NCI-H2029 treated with DMSO at 0.1 percent for 48 hours (cell line): ENCODE data around the gene ANKS1A.
"Not testable (repeated sequence)": the region's sequence is repeated elsewhere in the genome, so short reads cannot be mapped to it uniquely, and the experiment has no call there.

Source experiments
- DNase-seq: peaks from one replicate; lab custom pipeline; 2025; lab: John Stamatoyannopoulos, UW

ANKS1A gene, protein sequence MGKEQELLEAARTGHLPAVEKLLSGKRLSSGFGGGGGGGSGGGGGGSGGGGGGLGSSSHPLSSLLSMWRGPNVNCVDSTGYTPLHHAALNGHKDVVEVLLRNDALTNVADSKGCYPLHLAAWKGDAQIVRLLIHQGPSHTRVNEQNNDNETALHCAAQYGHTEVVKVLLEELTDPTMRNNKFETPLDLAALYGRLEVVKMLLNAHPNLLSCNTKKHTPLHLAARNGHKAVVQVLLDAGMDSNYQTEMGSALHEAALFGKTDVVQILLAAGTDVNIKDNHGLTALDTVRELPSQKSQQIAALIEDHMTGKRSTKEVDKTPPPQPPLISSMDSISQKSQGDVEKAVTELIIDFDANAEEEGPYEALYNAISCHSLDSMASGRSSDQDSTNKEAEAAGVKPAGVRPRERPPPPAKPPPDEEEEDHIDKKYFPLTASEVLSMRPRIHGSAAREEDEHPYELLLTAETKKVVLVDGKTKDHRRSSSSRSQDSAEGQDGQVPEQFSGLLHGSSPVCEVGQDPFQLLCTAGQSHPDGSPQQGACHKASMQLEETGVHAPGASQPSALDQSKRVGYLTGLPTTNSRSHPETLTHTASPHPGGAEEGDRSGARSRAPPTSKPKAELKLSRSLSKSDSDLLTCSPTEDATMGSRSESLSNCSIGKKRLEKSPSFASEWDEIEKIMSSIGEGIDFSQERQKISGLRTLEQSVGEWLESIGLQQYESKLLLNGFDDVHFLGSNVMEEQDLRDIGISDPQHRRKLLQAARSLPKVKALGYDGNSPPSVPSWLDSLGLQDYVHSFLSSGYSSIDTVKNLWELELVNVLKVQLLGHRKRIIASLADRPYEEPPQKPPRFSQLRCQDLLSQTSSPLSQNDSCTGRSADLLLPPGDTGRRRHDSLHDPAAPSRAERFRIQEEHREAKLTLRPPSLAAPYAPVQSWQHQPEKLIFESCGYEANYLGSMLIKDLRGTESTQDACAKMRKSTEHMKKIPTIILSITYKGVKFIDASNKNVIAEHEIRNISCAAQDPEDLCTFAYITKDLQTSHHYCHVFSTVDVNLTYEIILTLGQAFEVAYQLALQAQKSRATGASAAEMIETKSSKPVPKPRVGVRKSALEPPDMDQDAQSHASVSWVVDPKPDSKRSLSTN

DNA sequence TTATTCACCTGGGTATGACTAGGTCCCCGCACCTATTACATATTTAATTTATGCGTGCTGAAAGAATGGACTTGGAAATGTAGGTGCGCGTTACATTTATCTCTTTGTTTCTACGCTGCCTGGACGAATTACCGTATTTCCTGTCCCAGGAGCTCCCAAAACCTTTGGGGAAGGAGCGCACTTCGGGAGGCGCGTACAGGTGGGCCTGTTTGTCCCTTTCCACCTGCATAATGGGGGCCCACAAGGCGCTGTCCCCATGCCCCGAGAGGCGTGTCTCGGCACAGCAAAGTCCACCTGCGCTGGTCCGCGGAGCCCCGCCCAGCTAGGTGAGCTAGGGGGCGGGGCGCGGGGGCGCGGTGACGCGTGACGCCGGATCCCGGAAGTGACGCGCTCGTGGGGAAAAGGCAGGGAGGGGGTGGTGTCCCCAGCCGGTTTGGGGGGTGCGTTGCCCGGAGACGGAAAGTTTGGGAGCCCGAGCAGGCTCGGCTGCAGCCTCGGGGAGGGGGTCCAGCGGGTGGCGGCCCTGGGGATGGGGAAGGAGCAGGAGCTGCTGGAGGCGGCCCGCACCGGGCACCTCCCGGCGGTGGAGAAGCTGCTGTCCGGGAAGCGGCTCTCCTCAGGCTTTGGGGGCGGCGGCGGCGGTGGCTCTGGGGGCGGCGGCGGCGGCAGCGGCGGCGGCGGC is at the start of gene ANKS1A:
Gene ANKS1A (plus strand): TSS at position 382 of the 682 bp plus-strand sequence. CDS start 148 bp downstream, at position 530.
- peak; percentile 49 for DNase-seq

DNA sequence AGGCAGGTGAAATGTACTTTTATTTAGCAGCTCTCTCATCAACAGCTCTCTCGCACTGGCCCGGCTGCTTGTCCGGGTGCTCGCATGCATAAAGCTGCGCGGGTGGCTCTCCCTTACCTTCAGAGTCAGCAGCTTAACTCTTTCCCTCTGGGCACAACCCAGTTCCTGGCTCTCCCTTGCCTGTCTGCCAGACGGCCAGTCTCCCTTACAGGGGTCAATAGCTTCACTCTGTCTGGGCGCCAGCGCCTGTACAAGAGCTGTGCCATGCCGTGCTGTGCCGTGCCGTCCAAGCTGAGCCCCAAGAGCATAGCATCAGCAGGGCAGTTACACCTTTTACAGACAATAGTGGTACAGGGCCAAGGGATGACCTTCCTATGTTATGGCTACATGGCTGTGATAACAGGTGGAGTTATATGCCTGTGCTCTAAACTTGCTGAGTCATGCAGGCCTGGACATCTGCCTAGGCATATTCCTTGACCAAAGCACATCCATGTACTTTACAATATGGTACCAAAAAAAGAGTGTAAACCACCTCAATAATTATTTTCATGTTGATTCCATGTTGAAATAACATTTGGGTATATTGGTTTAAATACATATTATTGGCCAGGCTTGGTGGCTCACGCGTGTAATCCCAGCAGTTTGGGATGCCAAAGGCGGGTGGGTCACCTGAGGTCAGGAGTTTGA is 49.2 kb upstream of the ANKS1A start:
- DNase-seq: no peak

DNA sequence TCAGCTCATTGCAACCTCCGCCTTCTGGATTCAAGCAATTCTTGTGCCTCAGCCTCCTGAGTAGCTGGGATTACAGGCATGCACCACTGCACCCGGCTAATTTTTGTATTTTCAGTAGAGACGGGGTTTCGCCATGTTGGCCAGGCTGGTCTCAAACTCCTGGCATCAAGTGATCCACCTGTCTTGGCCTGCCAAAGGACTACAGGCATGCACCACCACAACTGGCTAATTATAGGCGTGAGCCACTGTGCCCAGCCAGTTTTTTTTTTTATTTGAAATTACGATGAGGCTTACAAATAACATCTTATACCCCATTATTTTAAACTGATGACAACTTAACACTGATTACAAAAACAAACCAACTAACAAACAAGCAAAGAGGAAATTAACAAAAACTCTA is 40.0 kb upstream of the ANKS1A start:
- not testable (repeated sequence) for DNase-seq

DNA sequence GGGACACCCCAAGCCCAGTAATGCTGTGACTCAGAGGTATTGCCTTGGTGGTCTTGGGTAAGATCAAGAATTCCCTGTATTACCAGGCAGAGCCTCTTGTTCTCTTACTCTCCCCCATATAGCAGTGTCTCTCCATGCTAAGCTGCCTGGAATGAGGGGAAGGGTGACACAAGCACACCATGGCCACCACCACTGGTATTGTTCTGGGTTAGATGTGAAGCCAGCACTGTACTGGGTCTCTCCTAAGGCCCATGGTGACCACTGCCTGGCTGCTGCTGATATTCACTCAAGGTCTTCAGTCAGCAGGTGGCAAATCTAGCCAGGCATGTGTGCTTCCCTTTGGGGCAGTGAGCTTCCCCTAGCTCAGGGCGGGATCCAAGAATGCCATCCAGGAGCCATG is 37.7 kb upstream of the ANKS1A start:
- DNase-seq: no peak

DNA sequence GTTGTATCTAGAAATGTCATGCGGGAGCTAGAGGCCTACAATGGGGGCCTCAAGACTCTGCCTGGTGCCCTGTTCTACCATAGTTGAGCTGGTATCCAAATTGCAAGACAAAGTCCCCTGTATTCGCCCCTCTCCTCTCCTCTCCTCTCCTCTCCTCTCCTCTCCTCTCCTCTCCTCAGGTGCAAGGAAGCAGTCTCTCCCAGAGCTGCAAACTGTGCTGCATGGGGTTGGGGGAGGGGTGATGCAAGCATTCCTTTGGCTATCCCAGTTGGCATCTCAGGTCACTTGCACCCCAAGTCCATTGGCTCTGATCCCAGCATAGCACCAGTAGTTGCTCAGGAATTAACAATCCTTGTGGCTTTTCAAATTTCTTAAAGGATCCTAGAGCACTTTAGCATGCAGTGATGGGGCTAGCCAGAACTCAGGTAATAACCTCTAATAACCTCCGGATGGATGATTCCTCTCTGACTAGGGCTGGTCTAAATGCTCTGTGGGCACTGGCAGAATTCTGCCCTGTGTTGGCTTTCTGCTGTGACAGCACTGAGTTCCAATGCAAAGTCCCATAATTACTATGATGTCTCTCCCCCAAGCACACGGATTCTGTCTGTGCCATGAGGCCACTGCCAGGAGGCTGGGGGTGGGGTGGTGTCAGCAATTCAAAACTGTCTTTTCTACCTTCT is 36.5 kb upstream of the ANKS1A start:
- no peak for DNase-seq

DNA sequence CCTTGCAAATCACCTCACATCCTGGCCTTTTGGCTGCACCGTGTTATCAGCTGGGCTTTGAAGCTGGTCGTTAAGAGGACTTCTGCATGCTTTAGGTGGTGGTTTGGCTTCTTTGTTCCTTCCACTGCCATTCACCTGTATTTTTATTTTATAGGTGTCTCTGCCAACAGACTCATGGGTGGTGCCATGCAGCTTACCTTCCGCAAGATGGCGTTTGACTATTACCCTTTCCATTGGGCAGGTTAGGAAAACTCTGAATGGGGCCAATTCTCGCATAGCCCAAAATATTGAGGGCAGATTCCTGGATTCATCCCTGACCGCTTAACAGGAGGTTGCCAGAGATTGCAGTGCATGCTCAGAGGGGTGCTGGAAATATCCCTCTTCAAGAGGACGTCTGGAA is 33.6 kb upstream of the ANKS1A start:
- DNase-seq: no peak

DNA sequence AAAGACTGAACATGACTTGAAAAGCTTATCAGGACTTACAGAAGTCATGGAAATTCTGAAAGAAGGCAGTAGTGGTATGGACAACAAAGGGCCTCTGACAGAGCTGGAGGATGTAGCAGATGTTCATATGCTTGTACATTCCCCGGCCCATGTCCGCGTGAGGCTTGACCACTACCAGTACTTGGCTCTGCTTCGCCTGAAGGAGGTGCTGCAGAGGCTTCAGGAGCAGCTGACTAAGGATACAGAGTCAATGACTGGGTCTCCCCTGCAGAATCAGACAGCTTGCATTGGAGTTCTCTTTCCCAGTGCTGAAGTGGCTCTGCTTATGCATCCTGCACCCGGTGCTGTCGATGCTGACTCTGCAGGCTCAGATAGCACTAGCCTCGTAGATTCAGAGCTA is 30.4 kb upstream of the ANKS1A start:
- DNase-seq: no peak

DNA sequence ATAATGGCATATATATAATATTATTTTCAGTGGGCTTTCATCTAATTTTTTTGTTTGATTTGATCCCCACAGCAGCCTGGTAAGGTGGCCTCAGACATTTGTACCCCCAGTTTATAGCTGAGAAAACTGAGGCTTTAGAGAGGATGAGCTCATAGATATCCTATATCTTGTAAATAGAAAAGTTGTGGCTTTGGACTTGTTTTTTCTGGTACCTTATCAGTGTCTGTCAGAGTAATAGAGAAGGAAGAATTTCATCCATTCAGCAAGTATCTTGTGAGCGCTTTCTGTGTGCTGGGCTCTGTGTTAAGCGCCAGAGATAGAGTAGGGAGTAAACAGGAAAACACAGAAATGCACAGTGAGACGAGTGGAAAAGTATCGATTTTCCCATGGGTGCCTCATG is 29.1 kb upstream of the ANKS1A start:
- no peak for DNase-seq

DNA sequence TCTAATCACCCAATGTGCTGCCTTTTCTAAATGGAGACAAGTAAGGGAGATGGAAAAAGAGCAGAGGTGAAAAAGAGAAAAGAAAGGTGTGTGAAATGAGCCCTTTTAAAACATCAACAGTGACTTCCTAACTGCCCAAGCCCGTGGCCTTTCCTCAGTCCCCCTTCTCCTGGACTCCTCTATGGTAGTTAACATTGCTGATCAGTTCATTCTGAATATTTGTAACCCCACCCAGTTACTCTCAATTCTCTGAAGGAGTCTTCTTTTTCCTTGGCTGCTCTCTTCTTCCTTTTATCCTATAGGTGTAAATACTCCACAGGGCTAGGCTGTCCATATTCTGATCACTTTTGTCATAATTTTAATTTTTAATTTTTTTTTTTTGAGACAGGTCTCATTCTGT is 28.3 kb upstream of the ANKS1A start:
- no peak for DNase-seq

DNA sequence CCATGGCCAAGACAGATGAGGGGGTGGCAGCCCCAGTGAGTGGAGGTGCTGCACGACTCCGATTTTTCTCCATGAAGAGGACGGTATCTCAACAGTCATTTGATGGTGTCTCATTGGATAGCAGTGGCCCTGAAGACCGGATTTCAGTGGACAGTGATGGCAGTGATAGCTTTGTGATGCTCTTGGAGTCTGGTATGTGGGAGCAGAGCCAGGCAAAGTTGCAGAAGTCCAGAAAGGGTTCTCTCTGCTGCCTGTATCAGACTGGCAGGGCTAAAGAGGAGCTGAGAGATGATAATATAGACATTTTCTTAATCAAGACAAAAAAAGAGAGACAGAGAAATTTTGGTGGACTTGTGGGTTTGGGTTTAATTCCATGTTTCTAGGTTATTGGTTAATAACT is 25.0 kb upstream of the ANKS1A start:
- no peak for DNase-seq

DNA sequence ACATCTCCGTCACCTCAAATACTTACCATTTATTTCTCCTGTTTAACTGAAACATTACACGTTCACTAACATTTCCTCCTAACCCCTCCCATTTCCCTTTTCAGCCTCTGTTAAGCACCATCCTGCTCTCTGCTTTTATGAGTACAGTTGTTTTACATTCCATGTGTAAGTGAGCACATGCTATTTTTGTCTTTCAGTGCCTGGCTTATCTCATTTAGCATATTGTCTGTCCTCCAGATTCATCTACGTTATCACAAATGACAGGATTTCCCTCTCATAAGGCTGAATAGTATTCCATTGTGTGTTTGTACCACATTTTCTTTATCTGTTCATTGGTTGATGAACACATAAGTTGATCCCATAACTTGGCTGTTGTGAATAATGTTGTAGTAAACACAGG is 23.9 kb upstream of the ANKS1A start:
- DNase-seq: peak; percentile 4

DNA sequence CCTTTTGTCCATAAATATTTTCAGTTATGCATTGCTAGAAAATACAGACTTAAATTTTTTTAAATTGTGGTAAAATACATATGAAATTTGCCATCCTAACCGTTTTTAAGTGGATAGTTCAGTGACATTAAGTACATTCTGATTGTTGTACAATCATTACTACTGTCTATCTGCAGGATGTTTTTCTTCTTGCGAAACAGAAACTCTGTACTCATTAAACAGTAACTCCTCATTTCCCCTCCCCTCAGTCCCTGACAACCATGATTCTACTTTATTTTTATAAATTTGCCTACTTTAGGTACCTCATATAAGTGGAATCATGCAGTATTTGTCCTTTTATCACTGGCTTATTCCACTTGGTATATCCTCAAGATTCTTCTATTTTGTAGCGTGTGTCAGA is 22.5 kb upstream of the ANKS1A start:
- no peak for DNase-seq

DNA sequence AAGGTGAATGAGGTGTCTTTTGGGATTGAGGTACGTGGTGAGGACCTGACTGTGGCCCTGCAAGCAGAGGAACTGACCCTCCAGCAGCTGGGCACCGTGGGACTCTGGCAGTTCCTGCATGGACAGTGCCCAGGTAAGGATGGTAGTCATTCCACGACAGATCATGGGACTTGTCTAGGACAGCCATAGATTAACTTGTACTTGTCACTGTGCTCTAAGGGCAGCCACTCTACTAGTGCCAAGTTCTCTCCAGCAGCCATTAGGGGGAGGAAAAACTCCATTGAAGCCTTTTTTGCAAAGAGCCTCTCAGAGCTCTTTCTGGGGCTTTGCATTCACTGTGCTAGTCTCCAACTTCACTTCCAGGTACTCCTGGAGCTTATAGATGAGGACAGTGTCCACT is 21.6 kb upstream of the ANKS1A start:
- DNase-seq: no peak

DNA sequence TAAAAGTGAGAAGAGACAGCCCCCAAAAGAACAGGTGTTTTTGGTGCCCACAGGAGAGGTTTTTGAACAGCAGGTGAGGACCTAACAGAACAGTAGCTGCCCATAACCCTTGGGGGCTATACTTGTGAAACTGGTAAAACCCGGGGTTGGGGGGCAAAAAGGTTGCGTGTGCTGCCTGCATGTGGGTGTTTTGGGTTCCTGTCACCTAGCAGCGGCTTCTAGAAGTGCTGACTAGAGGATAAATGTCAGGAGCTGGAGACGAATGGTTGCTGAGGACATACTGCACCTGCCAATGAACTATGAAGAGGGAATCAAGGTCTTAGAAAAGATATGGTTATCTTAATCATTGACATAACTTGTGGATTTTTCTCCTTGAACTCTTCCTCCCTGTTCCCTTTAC is 17.2 kb upstream of the ANKS1A start:
- DNase-seq: no peak

DNA sequence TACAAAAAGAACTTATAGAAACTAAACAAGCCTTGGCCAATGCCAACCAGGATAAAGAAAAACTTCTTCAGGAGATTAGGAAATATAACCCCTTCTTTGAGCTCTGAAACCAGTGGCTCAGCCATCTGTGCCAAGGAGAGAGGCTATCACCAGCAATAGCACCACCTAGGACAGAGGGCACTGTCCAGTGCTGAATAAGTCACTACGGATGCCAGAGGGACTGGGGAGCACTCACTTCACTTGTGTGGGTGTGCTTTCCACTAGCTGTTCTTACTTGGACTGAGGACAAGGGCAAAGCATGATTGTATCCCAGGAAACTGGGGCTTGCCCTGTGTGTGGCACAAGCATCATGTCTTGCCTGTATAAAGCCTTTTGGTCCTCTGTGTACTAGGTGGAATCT is 16.7 kb upstream of the ANKS1A start:
- DNase-seq: no peak

DNA sequence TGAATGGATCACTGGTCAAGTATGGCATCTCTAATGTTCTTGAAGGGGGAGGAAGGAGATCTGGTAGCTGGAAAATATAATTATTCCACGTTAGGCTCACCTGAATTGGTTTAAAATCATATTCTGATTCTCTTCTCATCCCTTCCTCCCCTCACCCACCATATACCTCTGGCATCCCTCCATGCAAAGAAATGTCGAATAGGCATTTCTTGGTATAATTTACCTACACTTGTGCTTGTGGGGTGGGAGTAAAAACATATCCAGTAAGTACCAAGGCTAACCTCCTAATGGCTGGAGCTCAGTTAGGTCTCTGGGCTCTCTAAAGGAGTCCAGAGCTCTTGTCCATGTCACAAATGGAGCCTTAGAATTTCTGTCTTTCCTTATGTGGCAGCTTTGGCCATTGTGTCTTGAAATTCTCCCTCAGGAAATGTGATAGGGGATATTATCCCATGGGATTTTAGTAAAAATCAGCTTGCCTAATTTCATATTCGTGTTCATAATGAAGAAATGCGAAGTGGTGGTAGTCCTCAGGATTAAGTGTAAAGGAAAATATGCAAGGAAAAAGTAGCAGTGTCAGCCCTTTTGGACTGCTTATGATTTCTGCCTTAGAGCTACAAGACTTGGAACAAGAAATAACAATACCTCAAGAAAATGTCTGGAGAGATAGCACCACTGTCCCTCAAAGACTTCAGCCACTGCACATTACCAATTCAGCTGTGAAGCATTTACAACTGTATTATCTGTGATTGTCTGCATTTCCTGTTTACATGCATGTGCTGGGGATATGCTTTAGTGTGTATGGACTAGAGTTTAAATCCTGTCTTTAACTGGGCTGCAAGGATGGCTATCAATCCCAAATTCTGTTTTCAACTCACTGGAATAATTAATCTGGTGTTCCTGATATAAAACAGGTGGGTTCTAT is 13.5 kb upstream of the ANKS1A start:
- no peak for DNase-seq

DNA sequence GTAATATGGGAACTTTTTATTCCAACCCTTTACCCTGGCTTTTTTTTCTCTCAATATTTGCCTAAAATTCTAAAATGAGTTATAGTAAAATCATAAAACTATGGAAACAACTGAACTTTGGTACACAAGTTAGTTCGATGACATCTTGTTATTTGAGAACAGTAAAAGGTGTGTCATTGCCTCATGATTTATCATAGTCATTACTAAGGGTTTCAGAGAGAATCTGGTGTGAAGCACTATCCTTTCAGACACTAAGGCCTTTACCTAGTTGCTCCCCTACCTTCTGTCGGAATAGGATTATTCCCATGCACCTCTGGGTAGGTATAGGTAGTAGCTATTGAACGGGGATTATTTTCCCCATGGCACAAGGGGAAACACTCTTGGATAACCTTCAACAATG is 12.6 kb upstream of the ANKS1A start:
- DNase-seq: no peak

DNA sequence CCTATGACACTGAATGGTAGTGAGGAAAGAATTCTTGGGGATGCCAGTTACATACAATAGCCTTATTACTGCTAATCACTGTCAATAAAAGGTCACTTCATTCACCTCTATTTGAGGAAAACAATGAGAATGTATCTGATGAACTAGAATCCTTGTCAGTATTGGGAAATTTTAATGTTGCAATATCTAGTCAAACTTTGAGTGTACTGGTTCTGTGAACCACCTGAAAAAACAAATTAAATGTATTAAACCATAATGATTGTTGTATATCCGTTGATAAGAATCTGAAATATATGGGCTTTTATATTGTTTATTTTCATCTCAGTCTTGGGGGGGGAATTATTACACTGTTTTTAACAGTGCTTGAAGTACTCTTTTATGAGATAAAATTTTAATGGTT is 11.8 kb upstream of the ANKS1A start:
- no peak for DNase-seq

DNA sequence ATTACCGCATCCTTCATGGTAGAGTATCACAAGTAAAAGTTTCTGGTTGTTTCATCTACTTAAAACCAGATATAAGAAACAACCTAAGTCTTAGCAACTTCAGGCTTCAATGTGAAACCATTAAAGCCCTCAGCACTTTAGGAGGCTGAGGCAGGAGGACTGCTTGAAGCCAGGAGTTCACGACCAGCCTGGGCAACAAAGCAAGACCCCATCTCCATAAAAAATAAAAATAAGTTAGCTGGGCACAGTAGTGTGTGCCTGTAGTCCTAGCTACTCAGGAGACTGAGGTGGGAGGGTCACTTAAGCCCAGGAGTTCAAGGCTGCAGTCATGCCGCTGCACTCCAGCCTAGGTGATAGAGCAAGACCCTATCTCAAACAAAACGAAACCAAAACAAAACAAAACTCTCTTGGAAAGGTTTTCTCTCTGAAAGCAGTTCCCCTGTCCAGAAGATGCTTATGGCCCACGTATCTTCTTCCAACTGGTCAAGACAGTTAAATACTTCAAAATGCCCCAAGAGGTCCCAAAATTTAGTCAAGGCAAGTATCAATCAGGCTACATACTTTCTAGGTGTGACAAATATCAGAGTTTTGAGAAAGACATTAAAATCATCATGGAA is 11.1 kb upstream of the ANKS1A start:
- no peak for DNase-seq
